Inferior parietal cortex (tissue), 1 donor: ENCODE measurements around the gene PHLDB1.
"Not testable (repeated sequence)": the region's sequence is repeated elsewhere in the genome, so short reads cannot be mapped to it uniquely, and the experiment has no call there.

Experiments used
- DNase-seq: peaks from one replicate; pipeline ENCODE4 v3.0.0-alpha.2; 2016; ENCODE audit errors: extremely low spot score

Gene PHLDB1

DNA sequence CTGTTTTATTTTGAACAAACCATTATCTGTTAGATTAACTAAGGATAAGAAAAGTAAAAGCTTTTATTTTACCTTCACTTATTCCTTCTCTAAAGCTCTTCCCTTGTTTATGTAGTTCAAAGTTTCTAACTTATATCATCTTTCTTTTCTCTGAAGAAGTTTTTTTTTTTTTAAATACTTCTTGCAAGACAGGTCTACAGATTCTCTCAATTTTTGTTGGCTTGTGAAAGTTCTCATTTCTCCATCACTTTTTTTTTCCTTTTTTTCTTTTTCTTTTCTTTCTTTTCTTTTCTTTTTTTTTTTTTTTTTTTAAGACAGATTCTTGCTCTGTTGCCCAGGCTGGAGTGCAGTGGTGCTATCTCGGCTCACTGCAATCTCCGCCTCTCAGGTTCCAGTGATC is 76.8 kb downstream of the PHLDB1 start:
- no peak for DNase-seq

GRCh38 chr11:118687906-118688305 is 80.5 kb downstream of the PHLDB1 start:
- no peak for DNase-seq

DNA sequence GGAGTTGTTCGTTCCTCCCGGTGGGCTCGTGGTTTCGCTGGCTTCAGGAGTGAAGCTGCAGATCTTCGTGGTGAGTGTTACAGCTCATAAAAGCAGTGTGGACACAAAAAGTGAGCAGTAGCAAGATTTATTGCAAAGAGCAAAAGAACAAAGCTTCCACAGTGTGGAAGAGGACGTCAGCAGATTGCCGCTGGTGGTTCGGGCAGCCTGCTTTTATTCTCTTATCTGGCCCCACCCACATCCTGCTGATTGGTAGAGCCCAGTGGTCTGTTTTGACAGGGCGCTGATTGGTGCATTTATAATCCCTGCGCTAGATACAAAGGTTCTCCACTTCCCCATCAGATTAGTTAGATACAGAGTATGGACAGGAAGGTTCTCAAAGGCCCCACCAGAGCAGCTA is 80.9 kb downstream of the PHLDB1 start:
- DNase-seq, result not testable (repeated sequence)

- no peak for DNase-seq
These were observed 81.6 kb downstream of the PHLDB1 start for GRCh38 chr11:118688851-118689502.

DNA sequence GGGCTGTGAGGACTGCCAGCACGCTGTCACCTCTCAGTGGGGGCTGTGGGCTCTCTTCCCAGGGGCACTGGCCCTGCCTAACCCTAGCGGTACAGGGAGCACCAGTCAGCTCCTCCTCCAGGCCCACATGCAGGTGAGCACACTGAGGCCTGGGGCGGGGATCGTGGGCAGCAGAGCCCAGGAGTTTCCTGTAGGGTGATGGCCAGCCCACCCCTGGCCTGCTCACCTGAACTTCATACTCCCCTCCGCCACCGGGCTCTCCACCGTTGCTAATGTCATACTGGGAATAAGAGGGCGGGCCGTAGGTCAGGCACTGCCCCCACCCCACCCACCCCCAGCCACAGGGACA is 82.1 kb downstream of the PHLDB1 start:
- no peak for DNase-seq

DNA sequence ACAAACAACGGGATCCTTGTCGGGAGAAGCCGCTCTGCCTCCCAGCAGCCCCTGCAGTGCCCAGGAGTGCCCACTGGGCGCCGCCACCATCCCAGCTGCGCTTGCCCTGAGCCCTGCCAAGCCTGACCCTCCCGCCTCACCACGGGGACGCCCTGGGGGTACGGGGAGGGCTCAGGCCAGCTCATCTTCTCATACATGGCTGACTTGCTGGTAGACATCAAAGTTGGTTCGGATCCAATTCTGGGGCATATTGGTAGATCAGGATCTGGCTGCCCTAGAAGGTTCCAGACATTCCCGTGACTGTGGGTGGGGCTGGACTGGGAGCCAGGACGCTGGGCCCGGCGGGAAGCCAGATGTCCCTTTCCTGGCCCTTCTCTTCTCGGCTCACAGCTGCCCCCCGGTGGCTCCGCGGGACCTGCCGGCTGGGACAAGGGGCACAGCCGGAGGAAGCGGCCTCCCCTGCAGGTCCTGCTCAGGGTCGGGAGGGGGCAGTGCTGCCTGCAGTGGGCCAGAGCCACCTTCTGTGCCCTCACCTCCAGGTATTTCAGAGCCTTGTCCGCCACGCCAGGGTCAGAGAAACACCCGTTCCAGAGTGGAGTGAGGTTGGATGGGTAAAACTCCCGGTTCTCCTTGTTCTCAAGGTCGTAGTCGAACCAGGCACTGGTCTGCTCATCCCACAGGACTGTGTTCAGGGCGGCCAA is 82.6 kb downstream of the PHLDB1 start:
- DNase-seq, result peak; percentile 82

DNA sequence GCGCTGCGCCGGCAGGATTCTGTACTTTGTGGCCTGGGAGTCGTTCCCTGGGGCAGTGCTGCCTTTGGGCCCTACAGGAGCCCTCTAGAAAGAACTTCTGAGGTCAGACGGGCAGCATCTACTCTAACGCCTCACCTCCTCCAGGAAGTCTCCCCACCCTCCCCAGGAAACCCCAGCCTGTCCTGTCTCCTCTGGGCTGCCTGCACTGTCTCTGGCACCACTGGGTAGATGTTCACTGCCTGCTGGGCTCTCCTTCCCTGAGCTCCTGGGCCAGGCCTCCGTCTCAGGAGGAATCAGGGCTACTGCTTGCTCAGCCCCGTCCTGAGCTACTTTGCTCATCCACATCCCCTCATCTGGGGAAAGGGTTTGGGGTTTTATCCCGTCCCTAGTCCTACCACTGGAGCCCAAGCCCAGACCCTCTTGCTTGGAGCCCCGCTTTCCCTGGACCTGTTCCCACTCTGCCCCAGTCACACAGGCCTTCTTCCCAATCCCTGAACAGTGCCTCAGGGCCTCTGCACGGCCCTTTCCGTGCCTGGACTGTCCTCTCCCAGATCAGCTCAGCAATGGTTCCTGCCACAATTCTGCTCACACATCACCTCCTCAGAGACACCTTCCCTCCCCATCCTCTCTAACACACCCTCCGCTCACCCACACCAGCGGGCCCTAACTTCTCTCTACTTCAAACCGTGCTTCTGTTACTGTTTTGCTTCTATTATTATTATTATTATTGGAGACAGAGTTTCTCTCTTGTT is 83.3 kb downstream of the PHLDB1 start:
- DNase-seq, result no peak

DNA sequence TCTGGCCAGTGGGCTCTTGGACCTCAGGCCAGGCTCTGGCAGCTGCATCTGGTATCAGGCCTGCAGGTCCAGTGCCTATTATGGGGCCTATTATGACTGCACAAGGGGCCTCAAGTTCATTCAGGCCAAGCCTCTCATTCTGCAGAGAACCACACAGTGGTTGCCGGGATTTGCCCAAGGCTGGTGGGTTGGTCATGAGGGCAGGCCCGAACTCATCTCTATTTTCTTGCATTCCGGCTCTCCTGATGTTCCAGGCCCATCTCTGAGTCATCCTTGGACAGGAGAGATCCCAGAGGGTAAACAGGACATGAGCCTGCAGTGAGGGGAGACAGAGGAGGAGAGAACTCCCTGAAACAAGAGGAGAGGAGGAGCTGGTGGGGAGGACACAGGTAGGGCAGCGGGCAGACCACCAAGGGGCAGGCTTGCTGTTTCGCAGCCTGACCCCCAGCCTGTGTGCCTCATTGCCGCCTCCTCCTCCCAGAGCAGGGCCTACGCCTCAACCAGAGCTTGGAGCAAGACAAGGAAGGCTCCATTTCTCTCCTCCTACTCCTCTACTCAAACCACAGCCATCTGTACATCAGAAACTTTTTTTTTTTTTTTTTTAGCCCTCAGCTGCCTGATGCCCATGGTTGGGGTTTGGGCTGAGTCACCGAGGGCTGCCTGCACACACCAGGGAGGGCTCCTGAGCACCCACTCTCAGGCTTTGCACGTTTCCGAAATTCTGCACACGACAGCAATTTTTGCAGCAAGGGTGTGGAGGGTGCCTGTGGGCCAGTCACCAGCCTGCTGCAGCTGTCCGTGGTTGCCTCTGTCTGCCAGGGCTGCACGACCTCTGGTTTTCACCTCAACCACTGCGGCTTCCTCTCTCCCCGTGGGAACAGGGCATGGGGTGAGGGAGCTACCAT is 84.8 kb downstream of the PHLDB1 start:
- no peak for DNase-seq

DNA sequence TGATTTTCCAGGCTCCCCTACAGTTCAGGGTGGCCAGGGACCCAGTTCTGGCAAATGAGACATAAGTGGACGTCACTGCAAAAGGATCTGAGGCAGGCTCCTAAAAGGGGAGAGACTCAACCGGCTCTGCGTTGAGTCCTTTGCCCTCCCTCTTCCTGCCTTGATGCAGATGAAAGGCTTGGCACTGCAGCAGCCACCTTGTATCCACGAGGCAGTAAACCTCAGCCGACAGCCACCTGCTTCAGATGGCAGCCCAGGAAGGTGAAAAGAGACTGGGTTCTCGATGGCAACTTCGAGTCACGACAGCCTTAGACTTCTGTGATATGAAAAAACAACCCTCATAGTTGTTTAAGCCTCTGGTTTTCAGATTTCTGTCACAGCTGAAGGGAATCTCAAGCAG is 86.8 kb downstream of the PHLDB1 start:
- DNase-seq, result no peak

DNA sequence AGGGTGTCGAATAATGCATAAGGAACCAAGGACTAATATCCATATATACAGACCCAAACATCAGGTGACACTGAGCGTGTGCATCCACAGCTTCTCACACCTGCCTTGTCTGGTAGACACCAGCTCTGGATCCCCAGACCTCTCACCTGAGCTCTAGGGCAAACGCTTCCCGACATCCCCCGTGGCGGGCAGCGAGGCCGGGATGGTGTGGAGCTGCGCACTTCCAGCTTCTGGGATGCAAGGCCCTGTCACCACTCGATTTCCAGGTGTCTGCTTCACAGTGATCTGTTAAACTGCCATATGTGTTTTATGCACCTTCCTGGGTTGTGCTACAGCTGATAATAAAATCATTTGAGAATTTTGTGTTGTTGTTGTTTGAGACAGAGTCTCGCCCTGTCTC is 87.4 kb downstream of the PHLDB1 start:
- no peak for DNase-seq

DNA sequence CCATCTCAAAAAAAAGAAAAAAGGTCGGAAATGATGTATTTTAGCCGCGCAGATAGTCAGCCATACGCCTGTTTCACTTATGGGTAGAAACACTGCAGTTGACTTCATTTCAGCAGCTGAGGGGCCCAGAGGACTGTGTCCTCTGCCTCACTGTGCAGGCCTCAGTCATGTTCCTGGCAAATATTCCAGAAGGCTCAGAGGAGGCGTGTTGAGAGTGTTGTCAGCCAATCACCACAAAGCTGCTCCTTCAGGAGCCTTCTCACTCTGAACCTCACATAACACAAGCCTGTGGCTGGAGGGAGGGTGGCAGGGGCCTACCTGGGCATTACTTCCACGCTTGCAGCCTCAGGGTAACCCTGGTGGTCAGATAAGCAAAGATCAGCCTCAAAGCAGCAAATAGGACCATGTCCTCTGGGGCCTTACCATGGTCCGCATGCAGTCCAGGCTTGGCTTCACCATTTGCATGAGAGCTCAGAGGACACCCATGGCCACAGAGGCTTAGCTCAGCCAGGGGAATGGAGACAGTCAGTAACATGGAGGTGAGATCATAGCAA is 89.3 kb downstream of the PHLDB1 start:
- no peak for DNase-seq

DNA sequence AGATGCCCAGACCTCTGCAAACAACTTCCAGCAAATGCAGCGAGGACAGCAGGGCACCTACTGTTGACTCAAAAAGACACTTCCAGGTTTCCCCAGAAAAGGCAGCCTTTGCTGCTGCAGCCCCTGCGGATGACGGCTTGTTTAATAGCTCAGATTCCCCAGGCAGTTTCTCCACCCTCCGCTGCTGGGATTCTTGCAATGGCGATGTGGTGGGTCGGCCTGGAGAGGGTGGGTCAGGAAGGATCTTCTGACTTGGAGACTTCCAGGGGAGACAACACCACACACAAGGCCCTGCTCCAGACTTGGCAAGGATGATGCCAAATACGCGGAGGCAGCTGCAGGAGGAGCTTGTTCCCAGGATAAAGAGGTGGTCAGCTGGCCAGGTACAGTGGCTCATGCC is 89.9 kb downstream of the PHLDB1 start:
- no peak for DNase-seq

GRCh38 chr11:118699506-118700220 is 92.2 kb downstream of the PHLDB1 start:
- no peak for DNase-seq

DNA sequence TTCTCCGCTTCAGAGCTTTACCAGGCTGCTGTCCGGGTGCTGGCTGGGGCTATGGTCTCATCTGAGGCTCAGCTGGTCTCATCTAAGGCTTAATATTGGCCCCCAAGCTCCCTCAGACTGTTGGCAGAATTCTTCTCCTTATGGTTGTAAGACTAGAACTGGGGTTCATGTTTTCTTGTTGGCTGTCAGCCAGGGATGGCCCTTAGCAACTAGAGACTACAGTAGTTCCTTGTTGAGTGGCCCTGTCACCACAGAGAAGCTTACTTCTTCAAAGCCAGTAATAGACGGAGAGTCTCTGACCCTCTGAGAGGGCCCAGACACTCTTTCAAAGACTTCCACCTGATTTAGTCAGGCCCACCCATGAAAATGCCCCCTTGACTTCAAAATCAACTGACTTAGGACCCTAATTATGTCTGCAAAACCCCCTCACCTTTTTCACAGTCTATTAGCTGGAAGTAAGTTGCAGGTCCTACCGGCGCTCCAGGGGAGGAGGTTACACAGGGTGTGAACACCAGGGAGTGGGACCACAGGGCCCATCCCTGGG is 96.2 kb downstream of the PHLDB1 start:
- no peak for DNase-seq

DNA sequence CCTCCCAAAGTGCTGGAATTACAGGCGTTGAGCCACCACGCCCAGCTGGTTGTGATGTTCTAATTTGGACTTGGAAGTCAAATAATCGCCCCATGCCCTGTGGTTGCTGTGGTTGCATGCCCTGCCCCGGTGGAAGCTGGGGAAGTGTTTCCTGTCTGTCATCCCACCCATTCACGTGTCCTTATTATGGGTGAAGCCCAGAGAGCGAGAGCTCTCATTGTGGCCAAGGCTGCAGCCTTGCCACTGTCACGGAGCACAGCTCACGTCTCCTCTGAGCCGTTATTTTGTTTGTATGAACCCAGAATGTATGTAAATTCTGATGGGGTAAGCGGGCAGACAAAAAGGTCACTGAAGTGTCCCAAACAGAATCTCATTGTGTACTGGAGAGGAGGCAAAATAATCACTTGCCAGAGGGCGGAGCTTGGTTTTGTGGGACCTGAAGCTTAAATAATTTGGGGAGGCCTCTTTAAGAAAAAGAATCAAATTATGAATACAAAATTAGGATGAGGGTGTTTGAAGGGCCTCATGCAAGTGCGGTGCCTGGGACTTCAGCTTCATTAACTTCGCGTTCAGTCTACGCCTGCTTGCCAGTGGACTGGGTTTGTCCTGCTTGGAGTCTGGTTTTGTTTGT is 97.8 kb downstream of the PHLDB1 start:
- peak; percentile 61 for DNase-seq

- peak; percentile 33 for DNase-seq
These were observed 98.6 kb downstream of the PHLDB1 start for GRCh38 chr11:118705791-118706545.

- DNase-seq, result no peak
These were observed 99.1 kb downstream of the PHLDB1 start for GRCh38 chr11:118706546-118706825.
